Lung (tissue), 12 donors: ENCODE data around the gene SETD1B. TPM values are rescaled to one million over a fixed set of nuclear protein-coding genes. Genes with fewer than 3 reads are reported as not detected.

ENCODE experiments used
- ATAC-seq: fragments of 200-7000 bp; cut with Tn5 transposase; one replicate; pipeline ENCODE4 v1.9.1; 2020; ENCODE audit warnings: moderate number of reproducible peaks; ENCODE audit not compliant: insufficient read depth, low FRiP score
- DNase-seq, 3 donors: peaks; one replicate each; pipeline ENCODE4 v3.0.0-alpha.2; 2013 to 2017
- H3K27ac ChIP-seq, 2 donors: one replicate each; pipeline ENCODE4 v1.5.1; 2013; ENCODE audit warnings: mild to moderate bottlenecking in 2 of 2, moderate library complexity in 2 of 2, control low read depth in 1 of 2, inconsistent platforms in 1 of 2, low read depth in 1 of 2, low read length in 1 of 2
- H3K27me3 ChIP-seq, 3 donors: one replicate each; pipeline ENCODE4 v1.5.1; 2013; ENCODE audit warnings: low read length in 2 of 3; ENCODE audit not compliant: control insufficient read depth in 3 of 3, insufficient read depth in 3 of 3
- H3K36me3 ChIP-seq, 4 donors: one replicate each; pipeline ENCODE4 v1.5.1; 2013; ENCODE audit warnings: low read length in 4 of 4, mild to moderate bottlenecking in 1 of 4, moderate library complexity in 1 of 4; ENCODE audit not compliant: control insufficient read depth in 4 of 4, insufficient read depth in 4 of 4
- H3K4me1 ChIP-seq, 5 donors: one replicate each; pipeline ENCODE4 v1.5.1; 2013; ENCODE audit warnings: low read length in 5 of 5, mild to moderate bottlenecking in 2 of 5, moderate library complexity in 1 of 5; ENCODE audit not compliant: control insufficient read depth in 5 of 5, insufficient read depth in 5 of 5
- H3K4me3 ChIP-seq: one replicate; pipeline ENCODE4 v1.5.1; 2013; ENCODE audit warnings: mild to moderate bottlenecking, control low read depth, moderate library complexity
- H3K9ac ChIP-seq, 2 donors: one replicate each; pipeline ENCODE4 v1.5.1; 2013; ENCODE audit warnings: low read length in 2 of 2, control low read depth in 1 of 2; ENCODE audit not compliant: insufficient read depth in 1 of 2
- H3K9me3 ChIP-seq, 4 donors: one replicate each; pipeline ENCODE4 v1.5.1; 2013; ENCODE audit warnings: low read length in 3 of 4, mild to moderate bottlenecking in 1 of 4, moderate library complexity in 1 of 4; ENCODE audit not compliant: control insufficient read depth in 4 of 4, insufficient read depth in 3 of 4
- CTCF ChIP-seq: IDR thresholded peaks from 2 replicates; pipeline ENCODE4 v1.5.1; 2012; ENCODE audit warnings: mild to moderate bottlenecking; ENCODE audit errors: control extremely low read depth, extremely low read depth
- whole genome bisulfite sequencing, 2 donors: extraction: QIAGEN DNeasy Blood & Tissue Kit; methylation state at CpG; one replicate each; pipeline ENCODE4 v1.1.7; 2013; 5-methylcytosine and 5-hydroxymethylcytosine counted together
- polyA plus RNA-seq, 2 donors: library from polyadenylated mRNA; stranded (reverse); fragments of 200-250 nt; gene quantifications; one replicate each; pipeline ENCODE4 v1.2.1, GENCODE V29; 2013
- total RNA-seq, 2 donors: library from RNA; depleted of rRNA in 1 of 2; stranded (reverse); fragments of >200 nt in 1 of 2; gene quantifications; one replicate each; pipeline ENCODE4 v1.2.1, GENCODE V29; 2014 to 2021
- donor health status: control.
- donor health status: control.
- donor health status: Bipolar disorder and iron deficiency.
- donor health status: healthy.
- donor health status: DM: yes; HTN: yes; CAD: no.

The SETD1B gene
- total and polyA plus RNA-seq, 4 donors = 7.3 to 28.1 (median 10.4) TPM

DNA sequence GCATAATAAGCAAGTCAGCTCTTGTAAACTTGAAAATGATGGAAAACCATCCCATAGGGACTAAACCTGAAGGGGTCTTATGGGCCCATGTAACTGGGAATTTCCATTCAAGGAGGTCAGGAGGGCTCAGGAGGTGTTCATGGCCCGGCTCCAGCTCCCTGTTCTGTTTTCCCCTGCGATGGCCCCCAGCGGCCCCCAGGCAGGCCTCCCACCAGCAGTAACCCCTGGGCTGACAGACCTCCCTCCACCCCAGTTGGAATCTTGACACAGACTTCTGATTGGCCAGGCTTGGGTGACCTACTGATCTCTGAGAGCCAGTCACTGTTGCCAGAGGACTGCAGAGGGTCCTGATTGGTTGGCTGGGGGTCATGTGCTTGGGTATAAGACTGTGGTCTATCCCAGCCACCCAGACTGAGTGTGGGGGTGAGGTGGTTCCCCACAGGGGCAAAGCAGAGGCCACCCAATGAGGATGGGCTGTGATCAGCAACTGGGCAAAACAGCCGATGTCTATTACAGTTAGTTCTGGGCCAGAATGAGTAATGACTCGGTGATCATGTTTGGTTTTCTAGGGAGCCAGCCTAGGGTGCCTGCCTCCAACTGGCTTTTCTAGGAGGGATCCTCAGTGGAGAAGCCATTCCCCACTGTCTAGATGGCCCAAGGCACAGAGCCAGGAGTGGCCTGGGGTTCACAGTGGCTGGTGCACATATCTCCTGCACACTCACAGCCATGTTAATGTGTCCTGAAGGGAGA is 37.3 kb upstream of the SETD1B start:
- Histone ChIP-seq H3K4me3 (no peak overlapping the region), H3K27ac (no peak overlapping the region), H3K9ac (no peak overlapping the region), H3K36me3 (peaks cover 0 to 13% (median 0%) of the 10 kb centered on the region in 4 donors), H3K9me3 (peaks cover 0 to 2% (median 0%) of the 10 kb centered on the region in 4 donors), H3K4me1 (peaks cover 0 to 13% (median 0%) of the 10 kb centered on the region in 5 donors), H3K27me3 (no peaks in the 10 kb centered on the region)
- no peak for DNase-seq
- TF ChIP-seq CTCF = no peak
- WGBS, 2 donors = 93 to 97% methylated on average over 5 of the region's 5 CpGs
- no peak for ATAC-seq

DNA sequence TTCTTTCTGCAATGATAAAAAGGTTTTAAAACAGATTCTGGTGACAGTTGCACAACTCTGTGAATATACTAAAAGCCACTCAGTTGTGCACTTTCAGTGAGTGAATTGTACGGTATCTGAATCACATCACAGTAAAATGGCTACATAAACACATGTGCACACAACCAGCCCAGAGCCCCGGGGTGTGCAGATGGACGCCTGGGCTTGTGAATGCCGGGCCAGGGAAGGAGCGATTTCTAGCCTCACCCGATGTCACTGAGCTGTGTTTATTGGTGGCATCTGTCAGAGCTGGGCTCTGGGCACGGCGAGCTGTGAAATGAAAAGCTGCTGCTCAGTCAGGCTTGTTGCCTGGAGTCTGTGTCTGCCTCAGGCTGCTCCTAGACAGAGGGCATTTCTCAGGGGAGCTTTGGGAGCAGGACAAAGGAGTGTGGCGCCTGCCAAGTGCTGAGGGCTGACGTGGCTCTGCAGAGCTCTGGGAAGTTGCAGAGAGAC is 36.2 kb upstream of the SETD1B start:
- H3K9ac ChIP-seq = peak overlapping the region in 1 of 2 donors; percentile 61
- DNase-seq (peak; percentile 49 to 56 (median 50)), ATAC-seq (peak; percentile 19)
- TF ChIP-seq CTCF = no peak
- H3K27ac ChIP-seq = peak overlapping the region in 1 of 2 donors; percentile 28
- no peak overlapping the region for H3K4me3 ChIP-seq
- peaks cover 0 to 11% (median 0%) of the 10 kb centered on the region in 4 donors for H3K36me3 ChIP-seq
- peaks cover 0 to 2% (median 0%) of the 10 kb centered on the region in 4 donors for H3K9me3 ChIP-seq
- peaks cover 0 to 9% (median 0%) of the 10 kb centered on the region in 5 donors for H3K4me1 ChIP-seq
- 81 to 83% methylated on average over 10 of the region's 10 CpGs for WGBS, 2 donors
- H3K27me3 ChIP-seq = no peaks in the 10 kb centered on the region

DNA sequence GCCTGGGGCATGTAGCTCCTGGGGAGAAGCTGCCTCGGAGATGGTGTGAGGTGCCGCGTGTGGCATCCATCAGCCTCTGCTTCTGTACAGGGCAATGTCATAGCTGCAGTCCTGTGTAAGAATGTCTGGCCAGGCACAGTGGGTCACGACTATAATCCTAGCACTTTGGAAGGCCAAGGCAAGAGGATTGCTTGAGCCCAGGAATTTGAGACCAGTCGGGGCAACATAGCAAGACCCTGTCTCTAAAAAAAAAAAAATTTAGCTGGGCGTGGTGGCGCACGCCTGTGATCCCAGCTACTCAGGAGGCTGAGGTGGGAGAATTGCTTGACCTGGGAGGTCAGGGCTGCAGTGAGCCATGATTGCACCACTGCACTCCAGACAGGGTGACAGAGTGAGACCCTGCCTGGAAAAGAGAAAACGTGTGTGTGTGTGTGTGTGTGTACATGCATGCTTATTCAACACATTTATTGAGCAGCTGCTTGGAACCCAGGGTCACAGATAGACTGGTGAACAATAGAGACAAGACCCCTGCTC is 34.4 kb upstream of the SETD1B start:
- Histone ChIP-seq H3K36me3 (peaks cover 0 to 6% (median 0%) of the 10 kb centered on the region in 4 donors), H3K4me3 (no peak overlapping the region), H3K27ac (no peak overlapping the region), H3K4me1 (peaks cover 0 to 9% (median 5%) of the 10 kb centered on the region in 5 donors), H3K9me3 (no peaks in the 10 kb centered on the region), H3K9ac (no peak overlapping the region), H3K27me3 (no peaks in the 10 kb centered on the region)
- ATAC-seq = no peak
- no peak for DNase-seq
- no peak for TF ChIP-seq CTCF
- WGBS, 2 donors = 91% methylated on average over 9 of the region's 9 CpGs
